HG02759 (cell line): ENCODE data around the gene CCDC102A.
A peak's percentile ranks its signal among the peaks of the same experiment; 100 is the strongest.
"Not testable (repeated sequence)": the region's sequence is repeated elsewhere in the genome, so short reads cannot be mapped to it uniquely, and the experiment has no call there.

ENCODE experiments used
- ATAC-seq: cut with Tn5 transposase; IDR thresholded peaks from one replicate; pipeline ENCODE4 v1.9.1; 2021; ENCODE audit warnings: mild to moderate bottlenecking, moderate library complexity; ENCODE audit not compliant: unreplicated experiment

CCDC102A gene

GRCh38 chr16:57536306-57537193 lies at the start of gene CCDC102A:
CCDC102A (minus strand) TSS chr16:57536571; CDS start chr16:57529177, 7,394 bp downstream.
- ATAC-seq: peak; percentile 27

- no peak for ATAC-seq
These were observed 48.8 kb upstream of the CCDC102A start for GRCh38 chr16:57585051-57585687.

- no peak for ATAC-seq
These were observed 42.9 kb upstream of the CCDC102A start for GRCh38 chr16:57579361-57579665.

GRCh38 chr16:57578521-57579360 lies 42.4 kb upstream of the CCDC102A start:
- no peak for ATAC-seq

GRCh38 chr16:57577691-57578224 lies 41.4 kb upstream of the CCDC102A start:
- ATAC-seq: no peak

GRCh38 chr16:57577214-57577613 lies 40.8 kb upstream of the CCDC102A start:
- ATAC-seq: no peak

- ATAC-seq: peak; percentile 76
These were observed 40.1 kb upstream of the CCDC102A start for GRCh38 chr16:57576429-57576870.

- ATAC-seq: no peak
These were observed 39.3 kb upstream of the CCDC102A start for GRCh38 chr16:57575468-57576277.

- no peak for ATAC-seq
These were observed 38.5 kb upstream of the CCDC102A start for GRCh38 chr16:57574646-57575467.

- no peak for ATAC-seq
These were observed 37.7 kb upstream of the CCDC102A start for GRCh38 chr16:57574086-57574485.

GRCh38 chr16:57572978-57573728 lies 36.8 kb upstream of the CCDC102A start:
- ATAC-seq: no peak

- no peak for ATAC-seq
These were observed 34.7 kb upstream of the CCDC102A start for GRCh38 chr16:57571098-57571497.

- ATAC-seq: no peak
These were observed 34.1 kb upstream of the CCDC102A start for GRCh38 chr16:57570301-57571070.

GRCh38 chr16:57569306-57569946 lies 33.1 kb upstream of the CCDC102A start:
- ATAC-seq: no peak

GRCh38 chr16:57568772-57569171 lies 32.4 kb upstream of the CCDC102A start:
- not testable (repeated sequence) for ATAC-seq

GRCh38 chr16:57568173-57568678 lies 31.9 kb upstream of the CCDC102A start:
- no peak for ATAC-seq

GRCh38 chr16:57567691-57568090 lies 31.3 kb upstream of the CCDC102A start:
- no peak for ATAC-seq
